ENCODE data around the gene PPP1R1B.

- no peak for TF ChIP-seq EZH2 (IDR thresholded peaks at IDR 0.05; ENCODE audit: low read depth)
- no peak for TF ChIP-seq CTCF (conservative IDR thresholded peaks at IDR 0.05)
Measured at GRCh38 chr17:39659279-39660010, 32.7 kb downstream of the PPP1R1B start.

Data from PC-9 (cell line).